IPS-15b (cell line): ENCODE results near the gene PAPPA.

Source experiments
- H3K27me3 ChIP-seq: one replicate; pipeline ENCODE4 v1.6.1; 2013; ENCODE audit warnings: low read length; ENCODE audit not compliant: control insufficient read depth, insufficient read depth
- H3K36me3 ChIP-seq: one replicate; pipeline ENCODE4 v1.6.1; 2013; ENCODE audit warnings: low read length; ENCODE audit not compliant: control insufficient read depth, insufficient read depth
- H3K4me1 ChIP-seq: one replicate; pipeline ENCODE4 v1.6.1; 2013; ENCODE audit warnings: mild to moderate bottlenecking, low read length; ENCODE audit not compliant: control insufficient read depth, insufficient read depth
- H3K4me3 ChIP-seq: one replicate; pipeline ENCODE4 v1.5.1; 2013; ENCODE audit warnings: low read depth, low read length
- H3K9ac ChIP-seq: one replicate; pipeline ENCODE4 v1.6.1; 2013; ENCODE audit warnings: low read depth, mild to moderate bottlenecking, low read length
- H3K9me3 ChIP-seq: one replicate; pipeline ENCODE4 v1.6.1; 2013; ENCODE audit warnings: mild to moderate bottlenecking, low read length; ENCODE audit not compliant: control insufficient read depth, insufficient read depth

The PAPPA gene

GRCh38 chr9:116331241-116331640, 177.7 kb downstream of the PAPPA start:
- H3K27me3 ChIP-seq: peaks cover 44% of the 10 kb centered on the region
- peaks cover 3% of the 10 kb centered on the region for H3K4me1 ChIP-seq
- H3K36me3 ChIP-seq: no peaks in the 10 kb centered on the region
- no peak overlapping the region for H3K9ac ChIP-seq
- no peaks in the 10 kb centered on the region for H3K9me3 ChIP-seq
- no peak overlapping the region for H3K4me3 ChIP-seq

GRCh38 chr9:116332090-116332489, 178.5 kb downstream of the PAPPA start:
- Histone ChIP-seq H3K4me1 (peaks cover 9% of the 10 kb centered on the region), H3K36me3 (no peaks in the 10 kb centered on the region), H3K4me3 (no peak overlapping the region), H3K9ac (no peak overlapping the region), H3K27me3 (peaks cover 52% of the 10 kb centered on the region), H3K9me3 (no peaks in the 10 kb centered on the region)

- H3K4me1 ChIP-seq: peaks cover 19% of the 10 kb centered on the region
- peaks cover 55% of the 10 kb centered on the region for H3K27me3 ChIP-seq
- H3K9ac ChIP-seq: no peak overlapping the region
- no peaks in the 10 kb centered on the region for H3K36me3 ChIP-seq
- H3K9me3 ChIP-seq: no peaks in the 10 kb centered on the region
- no peak overlapping the region for H3K4me3 ChIP-seq
Observed at GRCh38 chr9:116333254-116333653, 179.7 kb downstream of the PAPPA start.

DNA sequence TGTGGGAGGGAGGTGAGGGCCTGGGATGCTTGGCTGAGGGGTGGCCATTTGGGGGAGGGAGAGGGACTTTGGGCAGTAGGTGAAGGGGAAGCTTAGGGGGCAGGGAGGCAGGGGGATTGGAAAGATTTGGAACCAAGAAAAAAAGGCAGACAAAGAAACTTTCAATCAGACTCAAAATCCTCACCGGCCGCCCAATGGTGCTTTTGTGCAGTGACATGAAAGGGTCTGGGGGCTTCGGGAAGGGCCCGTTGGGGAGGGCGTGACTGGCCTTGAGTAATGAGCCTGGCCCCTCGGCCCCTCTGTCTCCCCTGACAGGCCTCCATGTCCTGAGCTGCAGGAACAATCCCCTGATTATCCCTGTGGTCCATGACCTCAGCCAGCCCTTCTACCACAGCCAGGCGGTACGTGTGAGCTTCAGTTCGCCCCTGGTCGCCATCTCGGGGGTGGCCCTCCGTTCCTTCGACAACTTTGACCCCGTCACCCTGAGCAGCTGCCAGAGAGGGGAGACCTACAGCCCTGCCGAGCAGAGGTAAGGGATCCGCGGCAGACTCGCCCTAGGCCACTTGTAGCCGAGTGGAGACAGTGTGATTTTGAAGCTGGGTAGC, 181.1 kb downstream of the PAPPA start:
- Histone ChIP-seq H3K4me1 (peaks cover 22% of the 10 kb centered on the region), H3K36me3 (no peaks in the 10 kb centered on the region), H3K9ac (no peak overlapping the region), H3K9me3 (no peaks in the 10 kb centered on the region), H3K4me3 (no peak overlapping the region), H3K27me3 (peaks cover 69% of the 10 kb centered on the region)

DNA sequence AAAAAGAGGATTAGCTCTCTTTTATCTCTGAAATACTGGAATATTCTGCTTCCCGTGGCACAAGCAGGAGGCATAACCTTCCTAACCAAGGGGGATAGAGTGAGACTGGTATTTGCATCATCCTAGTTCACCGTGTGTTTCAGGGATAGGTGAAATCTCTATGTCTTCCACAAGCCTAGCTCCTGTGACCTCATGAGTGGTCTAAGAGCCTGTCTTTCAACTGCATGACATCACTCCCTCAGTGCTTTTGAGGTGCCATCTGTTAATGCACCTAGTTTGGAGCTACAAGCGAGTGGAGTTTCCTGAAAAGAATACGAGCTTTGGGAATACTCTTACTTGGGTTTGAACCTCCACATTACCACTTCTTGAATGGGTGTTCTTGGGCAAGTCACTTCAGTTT, 181.8 kb downstream of the PAPPA start:
- Histone ChIP-seq H3K4me1 (peaks cover 26% of the 10 kb centered on the region), H3K9me3 (no peaks in the 10 kb centered on the region), H3K27me3 (peaks cover 74% of the 10 kb centered on the region), H3K9ac (no peak overlapping the region), H3K4me3 (no peak overlapping the region), H3K36me3 (no peaks in the 10 kb centered on the region)

DNA sequence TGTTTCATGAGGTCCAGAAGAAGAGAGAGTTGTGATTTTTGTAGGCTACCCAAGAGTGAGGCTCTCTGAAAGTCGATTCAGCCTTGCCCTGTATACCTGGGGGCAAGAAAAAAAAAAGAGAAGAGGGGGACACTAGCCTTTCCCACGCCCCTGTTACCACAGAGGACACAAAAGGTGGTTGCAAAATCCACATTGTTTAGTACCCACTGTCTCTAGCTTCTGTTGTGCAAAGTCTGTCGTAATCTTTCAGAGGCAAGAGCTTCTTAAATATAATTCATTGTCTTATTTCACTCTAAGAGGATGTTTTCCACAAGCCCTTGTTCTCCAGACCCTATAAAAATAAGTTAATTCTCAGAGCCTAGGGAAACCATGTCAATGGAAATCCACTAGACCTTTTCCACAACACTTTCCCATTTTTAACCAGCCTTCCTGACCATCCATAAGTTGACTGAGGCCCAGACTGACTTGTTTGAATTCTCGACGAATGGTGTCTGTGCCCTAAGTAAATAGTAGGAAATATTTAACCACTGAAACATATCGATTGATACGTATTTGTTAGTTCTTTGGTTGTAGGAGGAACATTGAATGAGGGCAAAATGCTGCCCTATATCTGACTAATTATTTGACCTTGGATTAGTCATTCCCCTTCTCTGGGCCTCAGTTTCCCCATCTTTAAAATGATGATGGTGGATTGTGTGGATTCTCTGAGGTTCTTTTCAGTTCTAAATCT, 182.7 kb downstream of the PAPPA start:
- no peaks in the 10 kb centered on the region for H3K36me3 ChIP-seq
- peaks cover 30% of the 10 kb centered on the region for H3K4me1 ChIP-seq
- H3K4me3 ChIP-seq: no peak overlapping the region
- H3K27me3 ChIP-seq: peaks cover 77% of the 10 kb centered on the region
- no peak overlapping the region for H3K9ac ChIP-seq
- no peaks in the 10 kb centered on the region for H3K9me3 ChIP-seq

DNA sequence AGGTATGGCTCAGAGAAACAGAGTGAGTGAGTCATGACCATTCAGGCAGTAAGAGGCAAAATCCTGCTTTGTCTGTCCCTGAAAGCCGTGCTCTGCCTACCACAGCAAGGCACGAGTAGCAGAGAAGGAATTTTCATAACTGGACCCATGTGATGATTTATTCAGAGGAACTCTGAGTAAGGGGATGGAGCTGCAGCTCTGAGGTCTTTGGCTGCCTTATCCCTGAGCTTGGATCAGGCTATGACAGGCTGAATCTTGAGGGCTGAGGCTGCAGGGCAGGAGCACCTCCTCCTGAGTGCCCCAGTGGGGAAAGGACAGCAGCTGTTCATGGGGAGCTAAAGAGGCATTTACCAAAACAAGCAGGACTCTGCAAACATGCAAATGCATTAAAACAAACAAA, 183.4 kb downstream of the PAPPA start:
- no peaks in the 10 kb centered on the region for H3K36me3 ChIP-seq
- no peaks in the 10 kb centered on the region for H3K9me3 ChIP-seq
- no peak overlapping the region for H3K9ac ChIP-seq
- H3K4me1 ChIP-seq: peaks cover 32% of the 10 kb centered on the region
- H3K4me3 ChIP-seq: no peak overlapping the region
- H3K27me3 ChIP-seq: peaks cover 75% of the 10 kb centered on the region

DNA sequence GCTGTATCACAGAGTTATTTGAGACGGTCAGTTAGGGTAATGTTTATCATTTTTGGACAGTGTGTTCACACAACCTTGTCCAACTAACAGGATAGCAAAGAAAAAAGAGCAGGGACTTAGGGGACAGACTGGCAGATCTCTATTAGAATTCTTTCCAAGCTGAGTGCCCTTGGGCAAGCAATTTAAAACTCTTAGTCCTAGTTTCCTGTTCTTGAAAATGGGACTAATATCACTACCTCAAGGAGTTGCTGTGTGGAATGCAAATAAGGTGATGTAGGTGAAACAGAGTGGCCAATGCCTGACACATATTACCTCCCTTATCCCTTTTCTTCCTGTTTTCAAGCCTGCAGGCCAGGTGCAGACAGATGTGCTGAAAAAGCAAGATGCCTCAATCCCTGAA, 186.7 kb downstream of the PAPPA start:
- H3K4me3 ChIP-seq: no peak overlapping the region

DNA sequence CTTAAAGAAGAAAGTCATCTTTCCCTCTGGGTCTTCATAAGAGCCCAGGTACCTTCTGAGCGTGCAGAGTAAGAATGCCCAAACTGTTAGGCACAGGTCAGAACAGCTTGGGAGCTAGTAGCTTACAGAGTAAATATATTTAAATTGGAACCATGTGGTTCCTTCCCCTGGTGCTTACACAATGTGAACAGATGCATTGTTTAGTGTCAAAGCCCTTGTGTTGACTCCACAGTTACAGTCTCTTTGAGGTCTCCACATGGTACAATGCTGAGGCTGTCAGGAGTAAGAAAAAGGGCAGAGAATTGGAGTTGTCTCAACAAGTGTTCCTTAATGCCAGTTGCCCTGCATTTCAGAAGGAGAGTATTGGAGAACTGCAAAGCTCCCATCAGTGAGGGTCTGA, 188.5 kb downstream of the PAPPA start:
- H3K4me1 ChIP-seq: peaks cover 23% of the 10 kb centered on the region
- H3K27me3 ChIP-seq: peaks cover 35% of the 10 kb centered on the region
- H3K4me3 ChIP-seq: no peak overlapping the region
- no peak overlapping the region for H3K9ac ChIP-seq
- H3K36me3 ChIP-seq: no peaks in the 10 kb centered on the region
- H3K9me3 ChIP-seq: no peaks in the 10 kb centered on the region

More for the DNA sequence above, 186.7 kb downstream of the PAPPA start:
- Histone ChIP-seq H3K36me3 (no peaks in the 10 kb centered on the region), H3K27me3 (peaks cover 49% of the 10 kb centered on the region), H3K4me1 (peaks cover 29% of the 10 kb centered on the region), H3K9ac (no peak overlapping the region), H3K9me3 (no peaks in the 10 kb centered on the region)

DNA sequence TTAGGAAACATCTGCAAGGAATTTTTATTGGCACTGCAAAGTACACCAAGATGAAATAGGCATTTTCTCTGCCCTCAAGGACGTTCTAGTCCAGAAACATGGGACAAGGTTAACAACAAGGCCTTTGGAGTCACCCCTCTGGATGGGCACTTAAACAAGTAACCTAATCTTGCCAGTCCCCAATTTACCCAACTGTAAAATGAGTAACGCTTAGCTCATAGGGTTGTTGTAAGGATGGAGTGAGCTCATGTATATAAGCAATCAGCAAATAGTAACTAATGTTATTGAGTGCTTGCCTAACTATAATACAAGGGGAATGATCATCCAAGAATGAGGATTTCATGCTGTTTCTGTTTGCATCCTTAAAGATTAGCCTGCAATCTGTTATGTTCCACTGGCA, 189.3 kb downstream of the PAPPA start:
- no peak overlapping the region for H3K4me3 ChIP-seq
- H3K27me3 ChIP-seq: peaks cover 35% of the 10 kb centered on the region
- no peaks in the 10 kb centered on the region for H3K9me3 ChIP-seq
- H3K4me1 ChIP-seq: peaks cover 15% of the 10 kb centered on the region
- H3K9ac ChIP-seq: no peak overlapping the region
- no peaks in the 10 kb centered on the region for H3K36me3 ChIP-seq

GRCh38 chr9:116344416-116344815, 190.8 kb downstream of the PAPPA start:
- Histone ChIP-seq H3K4me1 (peaks cover 11% of the 10 kb centered on the region), H3K9ac (no peak overlapping the region), H3K36me3 (no peaks in the 10 kb centered on the region), H3K9me3 (no peaks in the 10 kb centered on the region), H3K4me3 (no peak overlapping the region), H3K27me3 (peaks cover 21% of the 10 kb centered on the region)

DNA sequence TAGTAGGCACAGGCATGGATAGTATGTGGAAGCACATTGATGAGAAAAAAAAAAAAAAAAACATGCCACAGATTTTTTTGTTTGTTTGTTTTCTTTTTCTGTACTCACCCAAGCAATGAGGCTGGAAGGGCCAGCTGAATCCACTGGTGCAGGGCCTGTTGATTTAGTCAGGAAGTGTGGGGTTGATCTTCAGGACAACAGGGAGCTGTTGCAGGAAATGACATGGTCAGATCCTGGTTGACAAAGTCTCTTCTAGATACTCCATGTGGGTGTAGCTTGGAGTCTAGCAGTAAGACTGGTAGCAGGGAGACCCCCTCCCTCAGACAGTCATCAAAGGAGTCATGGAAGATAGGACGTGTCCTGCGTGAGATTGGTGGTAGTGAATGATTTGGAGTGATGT, 191.8 kb downstream of the PAPPA start:
- no peak overlapping the region for H3K4me3 ChIP-seq
- peaks cover 5% of the 10 kb centered on the region for H3K4me1 ChIP-seq
- H3K9me3 ChIP-seq: no peaks in the 10 kb centered on the region
- no peak overlapping the region for H3K9ac ChIP-seq
- H3K36me3 ChIP-seq: no peaks in the 10 kb centered on the region
- peaks cover 13% of the 10 kb centered on the region for H3K27me3 ChIP-seq
